ENCODE measurements around the gene SLC22A7. TPM values are rescaled to one million over a fixed set of nuclear protein-coding genes. Genes with fewer than 3 reads are reported as not detected.

Gene SLC22A7
- total RNA-seq, 1 donor from 2014 or later: not detected

DNA sequence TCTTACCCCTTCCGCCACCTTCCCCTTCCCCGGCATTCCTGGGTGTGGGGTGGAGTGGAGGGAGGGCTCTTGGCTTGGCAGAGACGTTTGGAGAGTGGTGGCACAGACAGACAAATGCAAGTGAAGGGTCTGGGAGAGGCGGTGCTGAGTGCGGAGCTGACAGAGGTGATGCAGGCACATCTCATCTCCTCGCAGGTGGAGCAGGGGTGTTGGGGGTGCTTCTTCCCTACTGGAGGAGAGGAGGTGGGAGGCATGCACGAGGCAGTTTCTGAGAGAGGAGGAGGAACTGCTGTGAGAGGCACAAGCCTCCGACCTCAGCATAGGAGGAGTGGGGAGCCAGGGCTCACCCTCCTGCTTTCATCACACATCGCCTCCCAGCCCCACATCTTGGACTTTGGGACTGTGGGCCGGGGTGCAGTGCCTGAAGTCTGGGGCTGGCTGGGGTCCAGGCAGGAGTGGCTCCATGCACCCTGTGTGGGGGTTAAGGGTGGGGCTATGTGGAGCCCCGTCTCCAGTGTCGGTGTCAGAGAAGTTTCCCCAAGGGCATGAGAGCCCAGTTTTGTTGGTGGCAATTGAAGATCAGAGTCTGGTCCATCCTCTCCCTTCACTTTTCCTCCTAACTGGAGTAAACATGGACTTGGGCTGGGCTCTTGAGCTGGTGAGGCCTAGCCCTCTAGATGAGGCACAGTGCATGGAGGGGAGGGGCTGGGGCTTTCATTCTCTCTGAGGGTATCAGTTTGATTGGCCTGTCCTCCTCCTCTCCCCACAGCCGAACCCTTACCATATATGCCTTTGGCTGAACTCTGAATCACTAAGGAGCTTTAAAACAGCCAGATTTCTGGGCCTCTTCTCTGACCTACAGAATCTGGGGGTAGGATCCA is 20.2 kb upstream of the SLC22A7 start:
- no peak overlapping the region for H3K27ac Mint-ChIP-seq
- H3K9me3 Mint-ChIP-seq: no peaks in the 10 kb centered on the region
- TF ChIP-seq, protein P1, sequence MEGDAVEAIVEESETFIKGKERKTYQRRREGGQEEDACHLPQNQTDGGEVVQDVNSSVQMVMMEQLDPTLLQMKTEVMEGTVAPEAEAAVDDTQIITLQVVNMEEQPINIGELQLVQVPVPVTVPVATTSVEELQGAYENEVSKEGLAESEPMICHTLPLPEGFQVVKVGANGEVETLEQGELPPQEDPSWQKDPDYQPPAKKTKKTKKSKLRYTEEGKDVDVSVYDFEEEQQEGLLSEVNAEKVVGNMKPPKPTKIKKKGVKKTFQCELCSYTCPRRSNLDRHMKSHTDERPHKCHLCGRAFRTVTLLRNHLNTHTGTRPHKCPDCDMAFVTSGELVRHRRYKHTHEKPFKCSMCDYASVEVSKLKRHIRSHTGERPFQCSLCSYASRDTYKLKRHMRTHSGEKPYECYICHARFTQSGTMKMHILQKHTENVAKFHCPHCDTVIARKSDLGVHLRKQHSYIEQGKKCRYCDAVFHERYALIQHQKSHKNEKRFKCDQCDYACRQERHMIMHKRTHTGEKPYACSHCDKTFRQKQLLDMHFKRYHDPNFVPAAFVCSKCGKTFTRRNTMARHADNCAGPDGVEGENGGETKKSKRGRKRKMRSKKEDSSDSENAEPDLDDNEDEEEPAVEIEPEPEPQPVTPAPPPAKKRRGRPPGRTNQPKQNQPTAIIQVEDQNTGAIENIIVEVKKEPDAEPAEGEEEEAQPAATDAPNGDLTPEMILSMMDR (IDR thresholded peaks at IDR 0.05; ENCODE audit: unreplicated experiment): no peak
- no peak for DNase-seq (ENCODE audit: low spot score in 2 of 2, unreplicated experiment in 2 of 2)
- H3K27me3 Mint-ChIP-seq (ENCODE audit: low read depth): peaks cover 74% of the 10 kb centered on the region
- H3K36me3 Mint-ChIP-seq: no peaks in the 10 kb centered on the region
- no peak overlapping the region for H3K4me3 Mint-ChIP-seq
- H3K4me1 Mint-ChIP-seq: peaks cover 21% of the 10 kb centered on the region

DNA sequence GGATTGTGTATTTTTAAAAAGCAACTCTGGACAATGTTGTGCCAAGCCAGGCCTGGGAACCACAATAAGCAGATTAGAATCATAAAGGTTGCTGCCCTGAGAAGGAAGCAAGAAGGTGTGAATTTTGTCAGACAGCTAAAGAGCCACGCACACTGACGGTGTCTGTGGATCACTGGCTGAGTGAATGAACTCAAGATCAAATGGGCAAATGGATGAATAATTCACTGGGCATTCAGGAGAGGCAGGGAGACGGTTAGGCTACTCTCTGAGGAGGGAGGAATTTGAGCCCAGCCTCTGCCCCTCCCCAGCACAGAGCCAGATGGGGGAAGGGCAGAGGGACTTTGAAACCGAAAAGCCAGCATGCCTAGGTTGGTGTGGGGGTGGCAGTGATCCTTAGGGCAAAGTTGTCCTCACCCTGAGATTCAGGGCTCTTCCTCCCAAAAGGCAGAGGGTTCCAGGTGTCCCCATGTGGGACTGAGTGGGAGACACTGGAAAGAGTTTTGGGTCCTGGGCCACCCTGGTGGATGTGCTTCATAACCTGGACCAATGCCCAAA is 19.5 kb upstream of the SLC22A7 start:
- no peak for DNase-seq (ENCODE audit: low spot score in 2 of 2, unreplicated experiment in 2 of 2)
- Mint-ChIP-seq H3K4me3 (no peak overlapping the region), H3K36me3 (no peaks in the 10 kb centered on the region), H3K4me1 (peaks cover 21% of the 10 kb centered on the region), H3K27ac (no peak overlapping the region), H3K27me3 (ENCODE audit: low read depth) (peaks cover 68% of the 10 kb centered on the region), H3K9me3 (no peaks in the 10 kb centered on the region)
- TF ChIP-seq, protein P1 (IDR thresholded peaks at IDR 0.05; ENCODE audit: unreplicated experiment): no peak

DNA sequence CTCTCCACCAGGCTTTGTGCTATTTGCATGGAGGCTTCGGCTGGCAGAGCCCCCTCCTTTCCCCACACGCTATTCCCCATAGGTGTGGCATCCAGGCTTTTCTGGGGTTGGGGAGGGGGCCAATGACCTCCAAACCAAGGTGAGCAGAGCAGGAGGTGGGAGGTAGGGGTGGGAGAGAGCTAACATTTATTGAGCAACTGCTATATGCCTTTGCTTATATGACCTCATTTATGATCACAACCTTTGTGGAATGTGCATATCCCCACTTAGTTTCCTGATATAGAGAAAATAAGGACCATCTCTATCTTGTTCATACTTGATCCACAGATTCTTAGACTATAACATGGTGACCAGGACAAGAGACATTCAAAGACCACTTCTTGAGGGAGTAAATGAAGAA is 17.8 kb upstream of the SLC22A7 start:
- no peak overlapping the region for H3K27ac Mint-ChIP-seq

DNA sequence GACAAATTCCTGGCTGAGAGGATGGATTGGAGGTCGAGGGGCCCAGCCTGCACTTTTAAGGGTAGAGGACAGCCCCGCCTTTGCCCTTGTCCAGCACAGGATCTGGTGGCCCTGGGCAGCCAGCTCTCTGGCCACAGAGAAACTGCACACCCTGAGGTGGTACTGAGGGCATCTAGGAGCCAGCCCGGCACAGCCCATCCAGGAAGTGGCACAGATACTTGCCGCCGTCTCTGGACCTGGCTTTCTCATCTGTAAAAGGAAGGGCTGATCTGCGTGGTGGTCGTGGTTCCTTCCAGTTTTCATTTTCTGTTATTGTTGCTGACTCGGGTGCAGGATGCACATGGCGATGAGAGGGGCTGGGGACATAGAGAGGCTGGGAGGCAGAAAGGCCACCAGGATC is 16.0 kb upstream of the SLC22A7 start:
- Mint-ChIP-seq H3K36me3 (no peaks in the 10 kb centered on the region), H3K27me3 (ENCODE audit: low read depth) (peaks cover 59% of the 10 kb centered on the region), H3K27ac (no peak overlapping the region), H3K9me3 (no peaks in the 10 kb centered on the region), H3K4me3 (no peak overlapping the region), H3K4me1 (peaks cover 13% of the 10 kb centered on the region)
- no peak for DNase-seq (ENCODE audit: low spot score in 2 of 2, unreplicated experiment in 2 of 2)
- TF ChIP-seq, protein P1 (IDR thresholded peaks at IDR 0.05; ENCODE audit: unreplicated experiment): no peak

More for the DNA sequence above, 17.8 kb upstream of the SLC22A7 start:
- DNase-seq (ENCODE audit: low spot score in 2 of 2, unreplicated experiment in 2 of 2): no peak
- Mint-ChIP-seq H3K4me1 (peaks cover 19% of the 10 kb centered on the region), H3K4me3 (no peak overlapping the region), H3K27me3 (ENCODE audit: low read depth) (peaks cover 61% of the 10 kb centered on the region), H3K36me3 (no peaks in the 10 kb centered on the region), H3K9me3 (no peaks in the 10 kb centered on the region)
- TF ChIP-seq, protein P1 (IDR thresholded peaks at IDR 0.05; ENCODE audit: unreplicated experiment): no peak

DNA sequence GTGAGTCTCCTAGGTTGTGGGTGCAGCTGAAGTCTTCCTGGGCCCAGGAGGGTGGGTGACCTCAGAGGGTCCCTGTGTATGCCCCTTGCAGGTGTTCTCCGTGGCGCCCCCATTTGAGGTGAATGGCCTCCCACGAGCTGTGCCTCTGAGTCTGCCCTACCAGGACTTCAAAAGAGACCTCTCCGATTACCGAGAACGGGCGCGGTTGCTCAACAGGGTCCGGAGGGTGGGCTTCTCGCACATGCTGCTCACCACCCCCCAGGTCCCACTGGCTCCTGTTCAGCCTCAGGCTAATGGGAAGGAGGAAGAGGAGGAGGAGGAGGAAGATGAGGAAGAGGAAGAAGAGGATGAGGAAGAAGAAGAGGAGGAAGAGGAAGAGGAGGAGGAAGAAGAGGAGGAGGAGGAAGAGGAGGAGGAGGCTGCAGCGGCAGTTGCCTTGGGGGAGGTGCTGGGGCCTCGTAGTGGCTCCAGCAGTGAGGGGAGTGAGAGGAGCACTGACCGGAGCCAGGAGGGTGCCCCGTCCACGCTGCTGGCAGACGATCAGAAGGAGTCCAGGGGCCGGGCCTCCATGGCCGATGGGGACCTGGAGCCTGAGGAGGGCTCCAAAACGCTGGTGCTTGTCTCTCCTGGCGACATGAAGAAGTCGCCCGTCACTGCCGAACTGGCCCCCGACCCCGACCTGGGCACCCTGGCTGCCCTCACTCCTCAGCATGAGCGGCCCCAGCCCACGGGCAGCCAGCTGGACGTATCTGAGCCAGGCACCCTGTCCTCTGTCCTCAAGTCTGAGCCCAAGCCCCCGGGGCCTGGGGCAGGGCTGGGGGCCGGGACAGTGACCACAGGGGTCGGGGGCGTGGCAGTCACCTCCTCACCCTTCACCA is 15.2 kb upstream of the SLC22A7 start:
- Mint-ChIP-seq H3K4me1 (peaks cover 8% of the 10 kb centered on the region), H3K9me3 (no peaks in the 10 kb centered on the region), H3K4me3 (no peak overlapping the region), H3K27me3 (ENCODE audit: low read depth) (peaks cover 59% of the 10 kb centered on the region), H3K36me3 (no peaks in the 10 kb centered on the region), H3K27ac (no peak overlapping the region)
- no peak for DNase-seq (ENCODE audit: low spot score in 2 of 2, unreplicated experiment in 2 of 2)
- TF ChIP-seq, protein P1 (IDR thresholded peaks at IDR 0.05; ENCODE audit: unreplicated experiment): no peak

Data from mesothelial cell of epicardium (in vitro differentiated cells).